GM23338 (cell line): Measurements from ENCODE around the gene ADH1C. TPM values are rescaled to one million over a fixed set of nuclear protein-coding genes. Genes with fewer than 3 reads are reported as not detected.

ENCODE experiments used
- ATAC-seq: fragments of 200-7000 bp; cut with Tn5 transposase; 3 replicates; pipeline ENCODE4 v1.9.1; 2020
- DNase-seq: peaks from one replicate; pipeline ENCODE4 v3.0.0-alpha.2; 2015; ENCODE audit warnings: low spot score
- H2AFZ ChIP-seq: fragments of 200-600 bp; sonication (generic); 2 replicates; pipeline ENCODE4 v1.8.0; 2016; ENCODE audit warnings: antibody characterized with exemption, mild to moderate bottlenecking, moderate library complexity
- H3F3A ChIP-seq: fragments of 200-600 bp; sonication (generic); replicated peaks from 2 replicates; pipeline ENCODE4 v1.8.0; 2017; ENCODE audit warnings: antibody characterized with exemption, mixed run types, low read depth
- H3K27ac ChIP-seq: fragments of 200-600 bp; sonication (generic); 2 replicates; pipeline ENCODE4 v1.6.1; 2016; ENCODE audit warnings: low read depth
- H3K27me3 ChIP-seq: fragments of 200-600 bp; sonication (generic); 2 replicates; pipeline ENCODE4 v1.8.0; 2016; ENCODE audit warnings: mild to moderate bottlenecking, mixed run types, moderate library complexity; ENCODE audit not compliant: insufficient read depth
- H3K36me3 ChIP-seq: fragments of 200-600 bp; sonication (generic); 2 replicates; pipeline ENCODE4 v1.8.0; 2016; ENCODE audit warnings: mild to moderate bottlenecking; ENCODE audit not compliant: insufficient read depth
- H3K4me1 ChIP-seq: fragments of 200-600 bp; sonication (generic); 2 replicates; pipeline ENCODE4 v1.8.0; 2016; ENCODE audit warnings: mild to moderate bottlenecking, moderate library complexity; ENCODE audit not compliant: insufficient read depth
- H3K4me2 ChIP-seq: fragments of 200-600 bp; sonication (generic); 2 replicates; pipeline ENCODE4 v1.7.1; 2017; ENCODE audit warnings: mixed run types
- H3K4me3 ChIP-seq: fragments of 200-600 bp; sonication (generic); 2 replicates; pipeline ENCODE4 v1.6.1; 2016; ENCODE audit warnings: mixed run types
- H3K79me2 ChIP-seq: fragments of 200-600 bp; sonication (generic); replicated peaks from 2 replicates; pipeline ENCODE4 v1.8.0; 2017; ENCODE audit warnings: mild to moderate bottlenecking; ENCODE audit not compliant: insufficient read depth
- H3K9me2 ChIP-seq: fragments of 200-600 bp; sonication (generic); 2 replicates; pipeline ENCODE4 v1.8.0; 2017; ENCODE audit not compliant: insufficient read depth
- H4K20me1 ChIP-seq: fragments of 200-600 bp; sonication (generic); replicated peaks from 2 replicates; pipeline ENCODE4 v1.8.0; 2017; ENCODE audit warnings: mild to moderate bottlenecking; ENCODE audit not compliant: insufficient read depth
- H3K27ac Mint-ChIP-seq: 2 replicates; pipeline ENCODE4 v1.8.0; 2020; ENCODE audit warnings: inconsistent platforms, mild to moderate bottlenecking, moderate library complexity, mixed read lengths
- H3K27me3 Mint-ChIP-seq: 3 replicates; pipeline ENCODE4 v1.8.0; 2022; ENCODE audit warnings: low read depth, mild to moderate bottlenecking, moderate library complexity, mixed read lengths, inconsistent platforms; ENCODE audit not compliant: insufficient read depth, poor library complexity
- H3K36me3 Mint-ChIP-seq: 3 replicates; pipeline ENCODE4 v1.8.0; 2021; ENCODE audit warnings: low read depth, mild to moderate bottlenecking, inconsistent platforms, moderate library complexity, mixed read lengths
- H3K4me1 Mint-ChIP-seq: 3 replicates; pipeline ENCODE4 v1.8.0; 2020; ENCODE audit warnings: mild to moderate bottlenecking, inconsistent platforms, mixed read lengths
- H3K4me3 Mint-ChIP-seq: 3 replicates; pipeline ENCODE4 v1.8.0; 2021; ENCODE audit warnings: moderate library complexity, mild to moderate bottlenecking, inconsistent platforms, mixed read lengths
- H3K9me3 Mint-ChIP-seq: 3 replicates; pipeline ENCODE4 v1.8.0; 2020; ENCODE audit warnings: moderate library complexity, mild to moderate bottlenecking, inconsistent platforms, mixed read lengths
- CREB1 ChIP-seq: fragments of 250-450 bp; sonication (Bioruptor Pico); IDR thresholded peaks from 2 replicates; pipeline ENCODE4 v1.5.0; 2020; ENCODE audit warnings: low read depth, mild to moderate bottlenecking, moderate library complexity
- EZH2 ChIP-seq: fragments of 200-600 bp; sonication (generic); IDR thresholded peaks from one replicate; pipeline ENCODE4 v1.8.0; 2017; ENCODE audit warnings: antibody characterized with exemption, mild to moderate bottlenecking, low read depth; ENCODE audit not compliant: unreplicated experiment
- EZH2phosphoT487 ChIP-seq: fragments of 200-600 bp; sonication (generic); IDR thresholded peaks from one replicate; pipeline ENCODE4 v1.8.1; 2018; ENCODE audit warnings: antibody characterized with exemption; ENCODE audit not compliant: unreplicated experiment
- JUNB ChIP-seq: IDR thresholded peaks from one replicate; pipeline ENCODE4 v1.6.1; 2016; ENCODE audit warnings: antibody characterized with exemption; ENCODE audit not compliant: unreplicated experiment
- NANOG ChIP-seq: IDR thresholded peaks from 2 replicates; pipeline ENCODE4 v1.6.1; 2016; ENCODE audit warnings: antibody characterized with exemption, borderline replicate concordance
- POLR2AphosphoS5 ChIP-seq: IDR thresholded peaks from 2 replicates; pipeline ENCODE4 v1.6.1; 2016; ENCODE audit warnings: antibody characterized with exemption, low read depth
- STAT1 ChIP-seq: IDR thresholded peaks from one replicate; pipeline ENCODE4 v1.6.1; 2016; ENCODE audit warnings: antibody characterized with exemption; ENCODE audit not compliant: unreplicated experiment
- ZNF114 ChIP-seq: fragments of 250-450 bp; sonication (Bioruptor Pico); IDR thresholded peaks from 2 replicates; pipeline ENCODE4 v1.5.0; 2020; ENCODE audit warnings: mild to moderate bottlenecking, moderate library complexity
- ZNF331 ChIP-seq: fragments of 250-450 bp; sonication (Bioruptor Pico); IDR thresholded peaks from 2 replicates; pipeline ENCODE4 v1.5.0; 2020; ENCODE audit warnings: low read depth, mild to moderate bottlenecking, moderate library complexity
- long read RNA-seq: library from polyadenylated mRNA; unstranded; transcript quantifications from one replicate; pipeline ENCODE4 v2.0.0, GENCODE V29; 2020; ENCODE audit not compliant: unreplicated experiment
- polyA plus RNA-seq: library from polyadenylated mRNA; unstranded; fragments of >200 nt; fragmentation: Nextera tagmentation; extraction: Ambion mirVana; gene quantifications from 2 replicates; pipeline ENCODE4 v1.2.1, GENCODE V29; 2016
- total RNA-seq: library from RNA; depleted of rRNA; stranded (reverse); fragments of >200 nt; shearing (Covaris generic); gene quantifications from 2 replicates; pipeline ENCODE4 v1.2.3, GENCODE V29; 2014; rRNA removed
- TF ChIP-seq, protein P1 (sequence below): IDR thresholded peaks from one replicate; pipeline ENCODE4 v1.6.1; 2018; ENCODE audit warnings: antibody characterized with exemption; ENCODE audit not compliant: unreplicated experiment
- TF ChIP-seq, protein P2 (sequence below): IDR thresholded peaks from 2 replicates; pipeline ENCODE4 v1.6.1; 2016; ENCODE audit warnings: antibody characterized with exemption
- TF ChIP-seq, protein P3 (sequence below), 2 experiments: fragments of 200-600 bp in 1 of 2; sonication (generic) in 1 of 2; conservative IDR thresholded peaks; 2 replicates each; pipeline versions ENCODE4 v1.5.1 to v1.6.1; 2016 to 2017; ENCODE audit warnings: antibody characterized with exemption in 2 of 2, low read depth in 2 of 2, mild to moderate bottlenecking in 2 of 2, moderate library complexity in 1 of 2
- TF ChIP-seq, protein P4 (sequence below): fragments of 250-450 bp; sonication (Bioruptor Pico); IDR thresholded peaks from 2 replicates; pipeline ENCODE4 v1.5.0; 2020; ENCODE audit warnings: mild to moderate bottlenecking, moderate library complexity

ADH1C gene
- total RNA-seq (not detected in 2 replicates), polyA plus RNA-seq (not detected in 2 replicates)
- long read RNA-seq: 0 reads

DNA sequence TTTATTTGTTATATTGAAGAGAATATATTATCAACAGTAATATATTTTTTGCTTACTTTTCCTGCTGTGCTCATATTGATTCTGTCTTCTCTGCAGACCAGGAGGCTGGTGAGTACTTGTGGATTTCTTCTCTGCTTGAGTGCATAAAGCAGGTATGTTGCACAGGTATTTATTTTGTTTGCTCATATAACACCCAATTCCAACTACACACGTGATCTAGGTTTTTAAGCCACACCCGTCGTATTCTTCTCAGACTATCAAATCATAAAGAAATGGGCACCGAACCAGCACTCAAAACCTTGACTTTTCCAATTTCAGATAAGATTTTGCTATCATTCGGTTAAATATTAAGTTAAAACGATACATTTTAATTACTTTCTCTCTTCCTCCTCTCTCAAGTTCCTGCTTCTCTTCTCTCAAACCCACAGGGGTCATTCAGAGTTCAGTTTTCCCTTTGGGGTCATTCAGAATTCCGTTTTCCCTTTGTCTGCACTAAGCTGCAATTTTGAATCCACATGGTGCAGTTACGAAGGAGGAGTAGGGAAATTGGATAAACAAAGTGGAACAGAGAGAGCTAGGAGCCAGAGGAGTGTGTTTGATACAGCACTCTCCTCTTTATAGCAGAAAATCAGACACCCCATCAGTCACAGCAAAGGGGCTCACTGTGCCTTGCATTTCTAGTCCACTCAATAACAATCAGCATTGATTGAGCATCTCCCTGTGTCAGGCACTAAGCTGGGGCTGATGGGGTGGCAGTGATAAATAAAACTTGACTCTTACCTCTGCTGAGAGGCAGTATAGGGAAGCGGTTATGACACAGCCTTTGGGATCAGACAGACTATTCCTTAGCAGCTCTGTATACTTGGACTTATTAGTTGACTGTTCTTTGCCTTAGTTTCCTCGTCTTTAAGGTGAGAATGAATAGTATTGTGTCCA lies at the start of gene ADH1C:
ADH1C (minus strand) TSS at position 145 of the 936 bp plus-strand sequence; CDS start at position 74, 71 bp downstream.
- Mint-ChIP-seq H3K4me1 (no peaks in the 10 kb centered on the region), H3K27ac (no peak within 1 kb of the TSS), H3K36me3 (peaks cover 8% of the 10 kb centered on the region; the same call in 2 of the 3 replicates), H3K9me3 (peaks cover 36% of the 10 kb centered on the region), H3K27me3 (no peaks in the 10 kb centered on the region), H3K4me3 (no peak within 1 kb of the TSS)
- Histone ChIP-seq H2AFZ (no peak within 1 kb of the TSS), H3K79me2 (no peaks in the 10 kb centered on the region), H3K36me3 (no peaks in the 10 kb centered on the region), H3F3A (no peaks in the 10 kb centered on the region), H3K4me2 (no peak within 1 kb of the TSS), H3K9me2 (peaks cover 7% of the 10 kb centered on the region; the same call in 1 of the 2 replicates), H3K27me3 (no peaks in the 10 kb centered on the region), H3K4me3 (no peak within 1 kb of the TSS), H3K27ac (no peak within 1 kb of the TSS), H3K4me1 (no peaks in the 10 kb centered on the region), H4K20me1 (no peaks in the 10 kb centered on the region)
- no peak for DNase-seq
- TF ChIP-seq, protein P1, sequence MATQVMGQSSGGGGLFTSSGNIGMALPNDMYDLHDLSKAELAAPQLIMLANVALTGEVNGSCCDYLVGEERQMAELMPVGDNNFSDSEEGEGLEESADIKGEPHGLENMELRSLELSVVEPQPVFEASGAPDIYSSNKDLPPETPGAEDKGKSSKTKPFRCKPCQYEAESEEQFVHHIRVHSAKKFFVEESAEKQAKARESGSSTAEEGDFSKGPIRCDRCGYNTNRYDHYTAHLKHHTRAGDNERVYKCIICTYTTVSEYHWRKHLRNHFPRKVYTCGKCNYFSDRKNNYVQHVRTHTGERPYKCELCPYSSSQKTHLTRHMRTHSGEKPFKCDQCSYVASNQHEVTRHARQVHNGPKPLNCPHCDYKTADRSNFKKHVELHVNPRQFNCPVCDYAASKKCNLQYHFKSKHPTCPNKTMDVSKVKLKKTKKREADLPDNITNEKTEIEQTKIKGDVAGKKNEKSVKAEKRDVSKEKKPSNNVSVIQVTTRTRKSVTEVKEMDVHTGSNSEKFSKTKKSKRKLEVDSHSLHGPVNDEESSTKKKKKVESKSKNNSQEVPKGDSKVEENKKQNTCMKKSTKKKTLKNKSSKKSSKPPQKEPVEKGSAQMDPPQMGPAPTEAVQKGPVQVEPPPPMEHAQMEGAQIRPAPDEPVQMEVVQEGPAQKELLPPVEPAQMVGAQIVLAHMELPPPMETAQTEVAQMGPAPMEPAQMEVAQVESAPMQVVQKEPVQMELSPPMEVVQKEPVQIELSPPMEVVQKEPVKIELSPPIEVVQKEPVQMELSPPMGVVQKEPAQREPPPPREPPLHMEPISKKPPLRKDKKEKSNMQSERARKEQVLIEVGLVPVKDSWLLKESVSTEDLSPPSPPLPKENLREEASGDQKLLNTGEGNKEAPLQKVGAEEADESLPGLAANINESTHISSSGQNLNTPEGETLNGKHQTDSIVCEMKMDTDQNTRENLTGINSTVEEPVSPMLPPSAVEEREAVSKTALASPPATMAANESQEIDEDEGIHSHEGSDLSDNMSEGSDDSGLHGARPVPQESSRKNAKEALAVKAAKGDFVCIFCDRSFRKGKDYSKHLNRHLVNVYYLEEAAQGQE: no peak
- TF ChIP-seq, protein P2, sequence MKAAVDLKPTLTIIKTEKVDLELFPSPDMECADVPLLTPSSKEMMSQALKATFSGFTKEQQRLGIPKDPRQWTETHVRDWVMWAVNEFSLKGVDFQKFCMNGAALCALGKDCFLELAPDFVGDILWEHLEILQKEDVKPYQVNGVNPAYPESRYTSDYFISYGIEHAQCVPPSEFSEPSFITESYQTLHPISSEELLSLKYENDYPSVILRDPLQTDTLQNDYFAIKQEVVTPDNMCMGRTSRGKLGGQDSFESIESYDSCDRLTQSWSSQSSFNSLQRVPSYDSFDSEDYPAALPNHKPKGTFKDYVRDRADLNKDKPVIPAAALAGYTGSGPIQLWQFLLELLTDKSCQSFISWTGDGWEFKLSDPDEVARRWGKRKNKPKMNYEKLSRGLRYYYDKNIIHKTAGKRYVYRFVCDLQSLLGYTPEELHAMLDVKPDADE: no peak
- TF ChIP-seq, protein P3, sequence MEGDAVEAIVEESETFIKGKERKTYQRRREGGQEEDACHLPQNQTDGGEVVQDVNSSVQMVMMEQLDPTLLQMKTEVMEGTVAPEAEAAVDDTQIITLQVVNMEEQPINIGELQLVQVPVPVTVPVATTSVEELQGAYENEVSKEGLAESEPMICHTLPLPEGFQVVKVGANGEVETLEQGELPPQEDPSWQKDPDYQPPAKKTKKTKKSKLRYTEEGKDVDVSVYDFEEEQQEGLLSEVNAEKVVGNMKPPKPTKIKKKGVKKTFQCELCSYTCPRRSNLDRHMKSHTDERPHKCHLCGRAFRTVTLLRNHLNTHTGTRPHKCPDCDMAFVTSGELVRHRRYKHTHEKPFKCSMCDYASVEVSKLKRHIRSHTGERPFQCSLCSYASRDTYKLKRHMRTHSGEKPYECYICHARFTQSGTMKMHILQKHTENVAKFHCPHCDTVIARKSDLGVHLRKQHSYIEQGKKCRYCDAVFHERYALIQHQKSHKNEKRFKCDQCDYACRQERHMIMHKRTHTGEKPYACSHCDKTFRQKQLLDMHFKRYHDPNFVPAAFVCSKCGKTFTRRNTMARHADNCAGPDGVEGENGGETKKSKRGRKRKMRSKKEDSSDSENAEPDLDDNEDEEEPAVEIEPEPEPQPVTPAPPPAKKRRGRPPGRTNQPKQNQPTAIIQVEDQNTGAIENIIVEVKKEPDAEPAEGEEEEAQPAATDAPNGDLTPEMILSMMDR (conservative IDR thresholded peaks at IDR 0.05; ENCODE audit: low read depth in 2 of 2): no peak
- TF ChIP-seq EZH2phosphoT487: no peak
- TF ChIP-seq ZNF114: no peak
- no peak for TF ChIP-seq EZH2
- TF ChIP-seq JUNB: no peak
- TF ChIP-seq CREB1 (CRISPR knock-in tag): no peak
- no peak for TF ChIP-seq STAT1
- TF ChIP-seq, protein P4, sequence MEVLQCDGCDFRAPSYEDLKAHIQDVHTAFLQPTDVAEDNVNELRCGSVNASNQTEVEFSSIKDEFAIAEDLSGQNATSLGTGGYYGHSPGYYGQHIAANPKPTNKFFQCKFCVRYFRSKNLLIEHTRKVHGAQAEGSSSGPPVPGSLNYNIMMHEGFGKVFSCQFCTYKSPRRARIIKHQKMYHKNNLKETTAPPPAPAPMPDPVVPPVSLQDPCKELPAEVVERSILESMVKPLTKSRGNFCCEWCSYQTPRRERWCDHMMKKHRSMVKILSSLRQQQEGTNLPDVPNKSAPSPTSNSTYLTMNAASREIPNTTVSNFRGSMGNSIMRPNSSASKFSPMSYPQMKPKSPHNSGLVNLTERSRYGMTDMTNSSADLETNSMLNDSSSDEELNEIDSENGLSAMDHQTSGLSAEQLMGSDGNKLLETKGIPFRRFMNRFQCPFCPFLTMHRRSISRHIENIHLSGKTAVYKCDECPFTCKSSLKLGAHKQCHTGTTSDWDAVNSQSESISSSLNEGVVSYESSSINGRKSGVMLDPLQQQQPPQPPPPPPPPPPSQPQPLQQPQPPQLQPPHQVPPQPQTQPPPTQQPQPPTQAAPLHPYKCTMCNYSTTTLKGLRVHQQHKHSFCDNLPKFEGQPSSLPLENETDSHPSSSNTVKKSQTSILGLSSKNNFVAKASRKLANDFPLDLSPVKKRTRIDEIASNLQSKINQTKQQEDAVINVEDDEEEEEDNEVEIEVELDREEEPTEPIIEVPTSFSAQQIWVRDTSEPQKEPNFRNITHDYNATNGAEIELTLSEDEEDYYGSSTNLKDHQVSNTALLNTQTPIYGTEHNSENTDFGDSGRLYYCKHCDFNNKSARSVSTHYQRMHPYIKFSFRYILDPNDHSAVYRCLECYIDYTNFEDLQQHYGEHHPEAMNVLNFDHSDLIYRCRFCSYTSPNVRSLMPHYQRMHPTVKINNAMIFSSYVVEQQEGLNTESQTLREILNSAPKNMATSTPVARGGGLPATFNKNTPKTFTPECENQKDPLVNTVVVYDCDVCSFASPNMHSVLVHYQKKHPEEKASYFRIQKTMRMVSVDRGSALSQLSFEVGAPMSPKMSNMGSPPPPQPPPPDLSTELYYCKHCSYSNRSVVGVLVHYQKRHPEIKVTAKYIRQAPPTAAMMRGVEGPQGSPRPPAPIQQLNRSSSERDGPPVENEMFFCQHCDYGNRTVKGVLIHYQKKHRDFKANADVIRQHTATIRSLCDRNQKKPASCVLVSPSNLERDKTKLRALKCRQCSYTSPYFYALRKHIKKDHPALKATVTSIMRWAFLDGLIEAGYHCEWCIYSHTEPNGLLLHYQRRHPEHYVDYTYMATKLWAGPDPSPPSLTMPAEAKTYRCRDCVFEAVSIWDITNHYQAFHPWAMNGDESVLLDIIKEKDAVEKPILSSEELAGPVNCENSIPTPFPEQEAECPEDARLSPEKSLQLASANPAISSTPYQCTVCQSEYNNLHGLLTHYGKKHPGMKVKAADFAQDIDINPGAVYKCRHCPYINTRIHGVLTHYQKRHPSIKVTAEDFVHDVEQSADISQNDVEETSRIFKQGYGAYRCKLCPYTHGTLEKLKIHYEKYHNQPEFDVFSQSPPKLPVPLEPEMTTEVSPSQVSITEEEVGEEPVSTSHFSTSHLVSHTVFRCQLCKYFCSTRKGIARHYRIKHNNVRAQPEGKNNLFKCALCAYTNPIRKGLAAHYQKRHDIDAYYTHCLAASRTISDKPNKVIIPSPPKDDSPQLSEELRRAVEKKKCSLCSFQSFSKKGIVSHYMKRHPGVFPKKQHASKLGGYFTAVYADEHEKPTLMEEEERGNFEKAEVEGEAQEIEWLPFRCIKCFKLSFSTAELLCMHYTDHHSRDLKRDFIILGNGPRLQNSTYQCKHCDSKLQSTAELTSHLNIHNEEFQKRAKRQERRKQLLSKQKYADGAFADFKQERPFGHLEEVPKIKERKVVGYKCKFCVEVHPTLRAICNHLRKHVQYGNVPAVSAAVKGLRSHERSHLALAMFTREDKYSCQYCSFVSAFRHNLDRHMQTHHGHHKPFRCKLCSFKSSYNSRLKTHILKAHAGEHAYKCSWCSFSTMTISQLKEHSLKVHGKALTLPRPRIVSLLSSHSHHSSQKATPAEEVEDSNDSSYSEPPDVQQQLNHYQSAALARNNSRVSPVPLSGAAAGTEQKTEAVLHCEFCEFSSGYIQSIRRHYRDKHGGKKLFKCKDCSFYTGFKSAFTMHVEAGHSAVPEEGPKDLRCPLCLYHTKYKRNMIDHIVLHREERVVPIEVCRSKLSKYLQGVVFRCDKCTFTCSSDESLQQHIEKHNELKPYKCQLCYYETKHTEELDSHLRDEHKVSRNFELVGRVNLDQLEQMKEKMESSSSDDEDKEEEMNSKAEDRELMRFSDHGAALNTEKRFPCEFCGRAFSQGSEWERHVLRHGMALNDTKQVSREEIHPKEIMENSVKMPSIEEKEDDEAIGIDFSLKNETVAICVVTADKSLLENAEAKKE (CRISPR knock-in tag): no peak
- TF ChIP-seq NANOG: no peak
- no peak for TF ChIP-seq POLR2AphosphoS5
- no peak for TF ChIP-seq ZNF331 (CRISPR knock-in tag)
- ATAC-seq: no peak
